ENCODE data around the gene TWIST2.

Gene TWIST2

DNA sequence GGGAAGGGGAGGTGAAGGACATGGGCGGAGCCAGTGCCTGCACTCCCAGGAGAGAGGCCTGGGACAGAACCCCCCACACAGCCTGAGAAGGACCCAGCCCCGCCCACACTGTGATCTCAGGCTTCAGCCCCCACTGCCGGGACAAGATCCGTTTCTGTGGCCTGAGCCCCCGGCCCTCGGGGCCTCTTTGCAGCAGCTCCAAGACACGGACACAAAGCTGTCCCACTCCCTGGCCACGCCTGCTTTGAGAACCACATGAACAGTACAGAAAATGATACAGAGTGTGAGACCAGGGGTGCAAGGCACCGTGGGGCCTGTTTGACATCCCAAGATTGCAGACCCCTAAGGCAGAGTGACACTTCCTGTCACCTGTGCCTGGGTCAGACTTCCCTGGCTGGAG is 74.5 kb downstream of the TWIST2 start:
- H3K4me3 ChIP-seq (ENCODE audit: control insufficient read depth, low read depth, low read length): no peak overlapping the region
- TF ChIP-seq, protein P1, sequence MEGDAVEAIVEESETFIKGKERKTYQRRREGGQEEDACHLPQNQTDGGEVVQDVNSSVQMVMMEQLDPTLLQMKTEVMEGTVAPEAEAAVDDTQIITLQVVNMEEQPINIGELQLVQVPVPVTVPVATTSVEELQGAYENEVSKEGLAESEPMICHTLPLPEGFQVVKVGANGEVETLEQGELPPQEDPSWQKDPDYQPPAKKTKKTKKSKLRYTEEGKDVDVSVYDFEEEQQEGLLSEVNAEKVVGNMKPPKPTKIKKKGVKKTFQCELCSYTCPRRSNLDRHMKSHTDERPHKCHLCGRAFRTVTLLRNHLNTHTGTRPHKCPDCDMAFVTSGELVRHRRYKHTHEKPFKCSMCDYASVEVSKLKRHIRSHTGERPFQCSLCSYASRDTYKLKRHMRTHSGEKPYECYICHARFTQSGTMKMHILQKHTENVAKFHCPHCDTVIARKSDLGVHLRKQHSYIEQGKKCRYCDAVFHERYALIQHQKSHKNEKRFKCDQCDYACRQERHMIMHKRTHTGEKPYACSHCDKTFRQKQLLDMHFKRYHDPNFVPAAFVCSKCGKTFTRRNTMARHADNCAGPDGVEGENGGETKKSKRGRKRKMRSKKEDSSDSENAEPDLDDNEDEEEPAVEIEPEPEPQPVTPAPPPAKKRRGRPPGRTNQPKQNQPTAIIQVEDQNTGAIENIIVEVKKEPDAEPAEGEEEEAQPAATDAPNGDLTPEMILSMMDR (conservative IDR thresholded peaks at IDR 0.05; ENCODE audit: control insufficient read depth, insufficient read depth, low read depth, low read length): no peak
- DNase-seq (ENCODE audit: low read depth): no peak

DNA sequence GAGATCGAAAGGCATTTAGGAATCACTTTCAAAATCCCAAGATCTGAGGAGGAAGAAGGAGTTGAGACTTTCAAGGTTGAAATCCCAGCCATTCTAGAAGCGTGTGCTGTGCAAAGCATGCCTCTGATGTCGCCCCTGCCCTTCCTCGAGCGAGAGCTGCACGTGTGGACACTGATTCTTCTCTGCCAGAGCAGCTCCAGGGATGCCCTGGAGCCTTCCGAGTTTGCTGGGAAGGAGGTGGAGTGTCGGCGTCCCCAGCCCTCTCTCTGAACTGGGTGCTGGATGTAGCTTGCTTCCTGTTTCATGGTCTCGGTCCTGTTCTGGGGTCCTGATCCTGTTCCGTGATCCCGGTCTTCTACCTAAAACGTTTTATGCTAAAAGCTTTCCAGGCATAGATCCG is 76.1 kb downstream of the TWIST2 start:
- no peak for DNase-seq (ENCODE audit: low read depth)
- H3K4me3 ChIP-seq (ENCODE audit: control insufficient read depth, low read depth, low read length): no peak overlapping the region
- TF ChIP-seq, protein P1 (conservative IDR thresholded peaks at IDR 0.05; ENCODE audit: control insufficient read depth, insufficient read depth, low read depth, low read length): no peak

DNA sequence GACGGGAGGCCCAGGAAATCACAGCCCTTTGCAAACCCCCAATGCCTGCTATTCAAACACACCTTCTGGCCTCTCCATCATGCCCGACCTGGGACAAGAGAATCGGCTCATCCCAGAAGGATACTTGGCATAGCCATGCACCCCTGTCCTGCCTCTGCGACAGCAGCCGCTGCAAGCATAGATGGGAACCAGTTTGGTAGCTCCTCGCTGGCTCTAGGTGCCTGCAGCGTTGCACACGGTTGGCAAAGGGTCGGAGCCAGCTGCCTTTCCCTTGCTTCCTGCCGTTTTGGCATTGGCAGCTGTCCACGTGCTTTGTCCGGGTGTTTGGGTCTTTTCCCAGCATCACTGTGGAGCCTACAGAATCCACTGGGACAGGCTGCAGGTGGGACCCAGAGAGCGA is 76.9 kb downstream of the TWIST2 start:
- DNase-seq (ENCODE audit: low read depth): no peak
- TF ChIP-seq, protein P1 (conservative IDR thresholded peaks at IDR 0.05; ENCODE audit: control insufficient read depth, insufficient read depth, low read depth, low read length): no peak
- no peak overlapping the region for H3K4me3 ChIP-seq (ENCODE audit: control insufficient read depth, low read depth, low read length)

DNA sequence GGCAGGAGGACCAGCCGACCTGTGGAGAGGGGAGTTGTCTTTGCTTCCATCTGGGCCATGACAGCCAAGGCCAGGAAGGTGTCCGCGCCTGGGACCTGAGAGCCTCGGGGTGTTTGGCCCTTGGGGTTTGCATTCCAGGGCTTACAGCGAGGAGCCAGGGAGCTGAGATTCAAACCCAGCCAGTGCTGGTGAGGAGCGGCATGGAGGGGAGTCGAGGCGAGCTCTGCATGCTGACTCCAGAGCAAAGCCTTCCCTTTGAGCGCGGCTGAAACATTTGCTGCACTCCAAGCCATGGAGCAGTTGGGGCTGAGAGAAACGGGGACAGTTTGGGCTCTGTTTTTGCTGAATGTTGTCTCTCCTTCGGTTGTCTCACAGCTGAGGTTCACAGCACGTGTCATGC is 77.4 kb downstream of the TWIST2 start:
- TF ChIP-seq, protein P1 (conservative IDR thresholded peaks at IDR 0.05; ENCODE audit: control insufficient read depth, insufficient read depth, low read depth, low read length): no peak
- no peak overlapping the region for H3K4me3 ChIP-seq (ENCODE audit: control insufficient read depth, low read depth, low read length)
- DNase-seq (ENCODE audit: low read depth): no peak

- no peak overlapping the region for H3K4me3 ChIP-seq (ENCODE audit: control insufficient read depth, low read depth, low read length)
- TF ChIP-seq, protein P1 (conservative IDR thresholded peaks at IDR 0.05; ENCODE audit: control insufficient read depth, insufficient read depth, low read depth, low read length): no peak
- DNase-seq (ENCODE audit: low read depth): no peak
These were observed 78.1 kb downstream of the TWIST2 start for GRCh38 chr2:238925816-238926521.

- H3K4me3 ChIP-seq (ENCODE audit: control insufficient read depth, low read depth, low read length): no peak overlapping the region
- TF ChIP-seq, protein P1 (conservative IDR thresholded peaks at IDR 0.05; ENCODE audit: control insufficient read depth, insufficient read depth, low read depth, low read length): no peak
- DNase-seq (ENCODE audit: low read depth): no peak
These were observed 79.1 kb downstream of the TWIST2 start for GRCh38 chr2:238926761-238927611.
